ENCODE results near the gene PROK1.

The PROK1 gene

GRCh38 chr1:110464340-110464739, 13.4 kb downstream of the PROK1 start:
- Histone ChIP-seq H3K9me3 (ENCODE audit: low read length) (no peaks in the 10 kb centered on the region), H3K79me2 (ENCODE audit: insufficient read depth, low read length) (no peaks in the 10 kb centered on the region), H3K4me3 (ENCODE audit: low read depth, low read length, poor library complexity, severe bottlenecking) (no peak overlapping the region), H3K27ac (ENCODE audit: low read depth, low read length, poor library complexity, severe bottlenecking) (no peak overlapping the region), H3K27me3 (ENCODE audit: insufficient read depth, low read length) (no peaks in the 10 kb centered on the region; the same call in none of the 2 replicates), H3K9me2 (ENCODE audit: low read depth, low read length) (no peaks in the 10 kb centered on the region), H3K36me3 (ENCODE audit: insufficient read depth, low read length) (no peaks in the 10 kb centered on the region), H3K4me1 (ENCODE audit: insufficient read depth, low read length, severe bottlenecking) (no peaks in the 10 kb centered on the region), H2AFZ (ENCODE audit: low read length) (no peak overlapping the region), H3K9ac (ENCODE audit: low read length) (no peak overlapping the region), H3F3A (ENCODE audit: insufficient read depth, low read length) (no peaks in the 10 kb centered on the region), H3K4me2 (ENCODE audit: low read length) (no peak overlapping the region), H4K20me1 (ENCODE audit: insufficient read depth, low read length) (no peaks in the 10 kb centered on the region)
- TF ChIP-seq EZH2 (IDR thresholded peaks at IDR 0.05; ENCODE audit: borderline replicate concordance, low read length) (no peak), CTCF (IDR thresholded peaks at IDR 0.05; ENCODE audit: low read length) (no peak)

- Histone ChIP-seq H3K27me3 (ENCODE audit: insufficient read depth, low read length) (no peaks in the 10 kb centered on the region; the same call in none of the 2 replicates), H3K36me3 (ENCODE audit: insufficient read depth, low read length) (no peaks in the 10 kb centered on the region), H3F3A (ENCODE audit: insufficient read depth, low read length) (no peaks in the 10 kb centered on the region), H3K4me2 (ENCODE audit: low read length) (no peak overlapping the region), H3K4me1 (ENCODE audit: insufficient read depth, low read length, severe bottlenecking) (no peaks in the 10 kb centered on the region), H2AFZ (ENCODE audit: low read length) (no peak overlapping the region), H3K9me3 (ENCODE audit: low read length) (no peaks in the 10 kb centered on the region), H3K27ac (ENCODE audit: low read depth, low read length, poor library complexity, severe bottlenecking) (no peak overlapping the region), H3K79me2 (ENCODE audit: insufficient read depth, low read length) (no peaks in the 10 kb centered on the region), H3K9ac (ENCODE audit: low read length) (no peak overlapping the region), H4K20me1 (ENCODE audit: insufficient read depth, low read length) (no peaks in the 10 kb centered on the region), H3K4me3 (ENCODE audit: low read depth, low read length, poor library complexity, severe bottlenecking) (no peak overlapping the region), H3K9me2 (ENCODE audit: low read depth, low read length) (no peaks in the 10 kb centered on the region)
- TF ChIP-seq CTCF (IDR thresholded peaks at IDR 0.05; ENCODE audit: low read length) = no peak
- no peak for TF ChIP-seq EZH2 (IDR thresholded peaks at IDR 0.05; ENCODE audit: borderline replicate concordance, low read length)
These were observed 14.3 kb downstream of the PROK1 start for GRCh38 chr1:110465038-110465813.

GRCh38 chr1:110465814-110466380, 14.9 kb downstream of the PROK1 start:
- no peak for TF ChIP-seq CTCF (IDR thresholded peaks at IDR 0.05; ENCODE audit: low read length)
- no peak for TF ChIP-seq EZH2 (IDR thresholded peaks at IDR 0.05; ENCODE audit: borderline replicate concordance, low read length)
- no peak overlapping the region for H3K4me2 ChIP-seq (ENCODE audit: low read length)
- no peaks in the 10 kb centered on the region for H3K9me2 ChIP-seq (ENCODE audit: low read depth, low read length)
- H3K36me3 ChIP-seq (ENCODE audit: insufficient read depth, low read length) = no peaks in the 10 kb centered on the region
- H2AFZ ChIP-seq (ENCODE audit: low read length) = no peak overlapping the region
- H3K27ac ChIP-seq (ENCODE audit: low read depth, low read length, poor library complexity, severe bottlenecking) = no peak overlapping the region
- no peaks in the 10 kb centered on the region for H3F3A ChIP-seq (ENCODE audit: insufficient read depth, low read length)
- H3K4me1 ChIP-seq (ENCODE audit: insufficient read depth, low read length, severe bottlenecking) = no peaks in the 10 kb centered on the region
- no peaks in the 10 kb centered on the region for H3K9me3 ChIP-seq (ENCODE audit: low read length)
- H3K79me2 ChIP-seq (ENCODE audit: insufficient read depth, low read length) = no peaks in the 10 kb centered on the region
- H3K27me3 ChIP-seq (ENCODE audit: insufficient read depth, low read length) = no peaks in the 10 kb centered on the region; the same call in none of the 2 replicates
- no peaks in the 10 kb centered on the region for H4K20me1 ChIP-seq (ENCODE audit: insufficient read depth, low read length)
- no peak overlapping the region for H3K9ac ChIP-seq (ENCODE audit: low read length)
- H3K4me3 ChIP-seq (ENCODE audit: low read depth, low read length, poor library complexity, severe bottlenecking) = no peak overlapping the region
